HT-29 (cell line): Measurements from ENCODE around the gene LMBRD2. TPM values are rescaled to one million over a fixed set of nuclear protein-coding genes. Genes with fewer than 3 reads are reported as not detected.

Experiments used
- DNase-seq: peaks from one replicate; pipeline ENCODE4 v3.0.0-alpha.2; 2015; ENCODE audit warnings: low spot score
- total RNA-seq: library from RNA; depleted of rRNA; stranded (reverse); fragments of >200 nt; shearing (Covaris generic); gene quantifications from 2 replicates; pipeline ENCODE4 v1.2.3, GENCODE V29; 2014

Gene LMBRD2
- total RNA-seq, 1 experiment from 2014 or later = 5.4 TPM

DNA sequence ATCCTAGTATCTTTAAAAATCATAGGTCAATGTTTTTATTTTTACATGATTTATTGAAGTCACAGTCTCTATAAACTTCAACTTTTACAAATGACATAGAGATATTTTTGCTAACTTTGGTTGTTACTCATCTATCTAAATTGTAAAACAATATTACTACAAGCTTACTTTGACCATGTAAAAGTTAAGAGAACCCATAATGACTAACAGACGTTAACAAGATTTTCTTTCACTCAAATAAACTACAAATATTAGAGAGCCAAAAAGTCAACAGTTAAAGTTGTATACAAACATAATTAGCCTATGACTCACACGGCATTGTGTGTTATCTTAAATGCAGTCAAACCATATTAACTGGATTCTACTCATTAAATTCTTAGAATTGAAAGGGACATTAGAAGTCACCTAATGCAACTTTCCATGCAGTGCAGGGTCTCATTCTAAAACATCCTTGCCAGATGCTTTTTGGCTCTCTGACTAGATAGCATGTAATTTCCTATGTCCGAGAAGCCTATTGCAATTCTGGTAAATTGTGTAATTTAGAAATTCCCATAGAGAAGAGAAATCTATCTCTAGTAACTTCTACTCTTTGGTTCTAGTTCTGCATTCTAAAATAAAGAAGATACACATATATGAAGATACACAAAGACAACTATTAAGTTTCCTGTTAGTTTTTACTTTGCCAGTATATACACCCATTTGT lies 42.8 kb downstream of the LMBRD2 start:
- DNase-seq = no peak

DNA sequence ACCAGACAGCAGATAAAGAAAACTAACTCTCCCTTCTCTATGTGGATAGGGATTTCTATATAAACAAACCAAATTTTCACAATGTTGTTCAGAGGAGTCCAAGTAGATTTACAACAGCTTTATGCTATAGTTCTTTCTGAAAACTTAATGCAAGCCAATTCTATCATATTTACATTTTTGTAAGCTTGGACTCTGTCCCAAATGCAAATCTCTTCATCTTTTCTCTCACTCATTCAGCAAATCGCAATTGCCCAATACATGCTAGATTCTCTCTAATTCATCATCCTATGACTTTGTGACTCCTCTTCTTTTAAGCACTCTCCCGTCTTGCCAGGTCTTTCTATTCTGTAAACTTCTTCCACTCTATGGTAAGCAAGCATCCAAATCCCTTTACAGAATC lies 45.9 kb downstream of the LMBRD2 start:
- DNase-seq = no peak

DNA sequence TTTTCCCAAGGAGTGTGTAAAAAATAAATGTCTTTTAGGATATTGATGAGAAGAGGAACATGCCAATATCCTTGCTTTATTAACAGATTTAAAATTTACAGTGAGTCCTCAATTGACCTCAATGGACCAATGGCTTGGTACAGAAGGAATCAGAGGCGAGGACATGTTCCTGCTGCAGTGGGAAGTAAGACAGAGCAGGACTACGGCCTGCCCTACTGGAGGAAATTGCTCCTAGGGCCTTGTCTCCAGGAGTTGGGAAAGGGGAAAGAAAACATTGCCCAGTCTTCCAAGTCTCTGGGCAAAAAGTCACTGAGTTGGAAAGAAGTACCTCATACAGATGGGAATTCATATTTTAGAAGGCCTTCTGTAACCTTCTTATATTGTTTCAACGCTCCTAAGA lies 51.9 kb downstream of the LMBRD2 start:
- no peak for DNase-seq

DNA sequence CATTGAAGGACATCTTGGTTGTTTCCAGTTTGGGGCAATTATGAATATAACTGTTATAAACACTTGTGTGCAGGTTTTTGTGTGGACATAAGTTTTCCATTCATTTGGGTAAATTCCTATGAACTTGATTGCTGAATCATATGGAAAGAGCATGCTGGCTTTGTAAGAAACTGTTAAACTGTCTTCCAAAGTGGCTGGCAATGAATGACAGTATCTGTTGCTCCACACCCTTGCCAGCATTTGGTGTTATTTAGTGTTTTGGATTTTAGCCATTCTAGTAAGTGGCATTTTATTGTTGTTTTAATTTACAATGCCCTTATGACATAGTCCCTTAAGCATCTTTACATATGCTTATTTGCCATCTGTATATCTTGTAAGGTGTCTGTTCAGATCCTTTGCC lies 55.2 kb downstream of the LMBRD2 start:
- DNase-seq = no peak

DNA sequence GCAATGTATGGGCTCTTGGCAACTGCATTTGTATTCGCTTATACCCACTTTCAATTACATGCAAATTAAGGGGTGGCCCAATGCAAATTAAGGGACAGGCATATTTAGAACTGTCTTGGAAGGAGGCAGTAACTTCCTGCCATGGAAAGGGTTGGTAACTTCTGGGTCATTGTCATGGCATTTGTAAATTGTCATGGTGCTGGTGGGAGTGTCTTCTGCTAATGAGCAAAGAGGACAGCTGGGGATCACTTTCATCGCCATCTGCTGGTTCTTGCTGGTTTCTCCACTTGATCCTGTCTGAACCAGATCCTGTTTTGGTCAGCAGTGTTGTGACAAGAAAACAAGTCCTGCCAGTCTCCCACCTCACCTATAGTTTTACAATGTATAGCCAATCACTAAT lies 61.7 kb downstream of the LMBRD2 start:
- peak; percentile 65 for DNase-seq

DNA sequence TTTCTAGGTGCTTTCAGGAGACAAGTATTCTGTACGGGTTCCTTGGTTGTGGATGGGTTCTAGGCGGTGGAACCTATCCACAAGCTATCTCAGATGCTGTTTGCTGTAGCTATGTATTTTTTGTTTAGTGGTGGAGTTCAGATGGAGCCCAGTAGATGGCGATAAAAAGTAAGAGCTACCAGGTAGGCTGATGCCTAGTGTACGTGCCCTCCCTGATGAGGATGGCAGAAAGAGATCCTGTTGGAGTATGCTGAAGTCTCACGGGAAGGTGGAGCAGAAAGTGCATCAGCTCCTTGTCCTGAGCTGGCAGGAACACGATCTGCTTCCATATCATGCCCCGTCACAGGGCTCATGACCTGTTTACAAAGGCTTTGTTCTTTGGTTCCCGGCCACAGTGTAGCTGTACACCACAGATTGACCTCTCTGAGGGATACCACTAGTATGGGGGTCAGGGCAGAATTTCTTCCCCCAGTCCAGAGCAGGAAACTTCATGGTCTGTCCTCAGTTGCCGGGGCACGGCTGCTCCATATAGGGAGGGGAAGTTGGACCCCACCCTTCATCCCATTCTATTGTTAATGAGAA lies 72.4 kb downstream of the LMBRD2 start:
- peak; percentile 81 for DNase-seq

DNA sequence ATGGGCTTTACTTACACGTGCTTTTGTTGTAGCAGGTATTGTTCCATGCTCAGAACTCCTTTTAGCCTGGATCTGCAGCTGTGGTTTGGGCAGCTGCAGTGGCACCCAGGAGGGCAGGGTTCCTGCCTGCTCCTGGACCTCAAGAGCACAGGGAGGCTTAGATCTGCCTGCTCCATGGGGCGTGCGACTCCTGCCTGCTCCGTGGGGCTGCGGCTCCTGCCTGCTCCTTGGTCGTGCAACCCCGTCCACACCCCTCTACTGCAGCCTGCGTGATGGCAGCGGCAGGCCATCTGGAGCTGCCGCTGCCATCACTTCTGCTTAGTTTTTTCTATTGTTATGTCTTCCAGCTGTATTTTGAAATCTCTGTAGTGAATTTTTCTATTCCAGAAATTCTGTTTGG lies 73.3 kb downstream of the LMBRD2 start:
- no peak for DNase-seq

DNA sequence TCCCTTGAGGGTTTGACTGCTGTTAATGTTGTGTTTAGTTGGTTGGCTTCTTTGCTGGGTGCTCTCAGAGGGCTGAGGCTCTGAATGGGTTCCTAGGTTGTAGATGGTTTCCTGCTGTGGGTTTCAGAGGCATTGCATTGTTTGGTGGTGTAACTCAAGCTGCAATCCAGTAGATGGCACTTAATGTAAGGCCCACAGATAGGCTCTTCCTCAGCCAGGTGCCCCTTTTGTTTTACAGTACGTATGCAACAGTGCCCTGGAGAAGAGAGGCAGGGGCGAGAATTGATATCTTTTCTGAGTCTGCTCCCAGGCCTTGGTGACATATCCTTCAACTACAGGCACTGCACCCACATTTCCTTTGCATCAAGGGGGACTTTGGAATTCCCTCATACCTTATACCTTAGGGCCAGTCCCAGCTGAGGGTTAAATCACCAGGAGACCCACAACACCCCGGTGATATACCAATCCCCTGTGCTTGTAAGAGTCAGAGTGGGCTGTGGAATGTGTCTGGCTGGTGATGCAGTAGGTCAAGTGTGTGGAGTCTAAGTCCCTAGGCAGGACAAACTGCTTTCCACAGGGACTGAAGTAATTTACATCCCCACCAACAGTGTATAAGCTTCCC lies 78.0 kb downstream of the LMBRD2 start:
- DNase-seq = peak; percentile 28

DNA sequence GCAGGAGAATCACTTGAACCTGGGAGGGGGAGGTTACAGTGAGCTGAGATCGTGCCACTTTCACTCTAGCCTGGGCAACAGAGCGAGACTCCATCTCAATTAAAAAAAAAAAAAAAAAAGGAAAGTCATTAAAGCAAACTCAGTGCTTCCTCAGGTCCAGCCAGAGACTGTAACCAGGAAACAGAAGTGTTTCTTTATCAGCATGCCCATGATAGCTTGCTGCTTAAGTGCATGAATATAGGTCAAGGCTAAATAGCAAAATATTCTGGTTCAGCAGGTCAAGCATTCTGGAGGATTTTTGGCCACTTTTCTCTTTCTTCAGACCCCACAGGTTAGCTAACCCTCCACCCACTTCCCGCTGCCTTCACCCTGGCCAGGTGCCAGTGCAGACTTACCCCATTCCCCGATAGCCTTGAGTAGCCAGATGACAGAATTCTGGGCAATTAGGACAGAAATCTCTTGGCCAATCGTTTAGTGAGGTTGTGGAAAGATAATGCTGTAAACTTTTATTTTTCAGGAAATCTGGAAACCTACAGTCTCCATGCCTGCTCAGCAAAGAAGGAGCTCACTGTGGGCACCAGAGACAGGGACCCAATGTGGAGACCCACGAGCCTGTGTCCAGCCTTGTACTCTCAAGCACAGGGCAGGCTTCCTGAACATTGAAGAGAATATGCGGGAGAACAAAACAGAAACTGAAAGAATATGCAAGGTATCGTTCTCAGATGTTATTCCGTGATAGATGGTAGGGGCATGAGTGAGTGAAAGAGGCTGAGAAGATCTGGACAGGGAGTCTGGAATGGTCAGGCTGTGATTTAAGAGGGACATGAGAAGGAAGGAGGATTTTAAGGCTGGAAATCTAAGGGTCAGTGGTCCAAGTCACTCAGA lies 80.8 kb downstream of the LMBRD2 start:
- no peak for DNase-seq

DNA sequence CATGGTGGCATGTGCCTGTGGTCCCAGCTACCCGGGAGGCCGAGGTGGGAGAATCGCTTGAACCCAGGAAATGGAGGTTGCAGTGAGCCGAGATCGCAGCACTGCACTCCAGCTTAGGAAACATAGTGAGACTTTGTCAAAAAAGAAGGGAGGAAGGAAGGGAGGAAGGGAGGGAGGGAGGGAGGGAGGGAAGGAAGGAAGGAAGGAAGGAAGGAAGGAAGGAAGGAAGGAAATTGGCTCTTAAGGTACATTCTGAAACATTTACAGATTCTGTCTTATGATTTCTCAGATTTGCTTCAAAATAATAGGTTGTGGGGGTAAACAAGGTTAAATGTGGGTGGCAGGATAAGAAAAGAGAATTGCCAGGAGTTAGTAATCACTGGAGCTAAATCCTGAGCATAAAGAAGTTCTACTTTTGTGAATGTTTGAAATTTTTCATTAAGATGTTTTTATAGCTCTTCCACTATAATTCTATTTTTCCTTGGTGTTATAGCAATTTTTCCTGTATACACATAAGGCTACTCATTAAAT lies 82.9 kb downstream of the LMBRD2 start:
- no peak for DNase-seq

DNA sequence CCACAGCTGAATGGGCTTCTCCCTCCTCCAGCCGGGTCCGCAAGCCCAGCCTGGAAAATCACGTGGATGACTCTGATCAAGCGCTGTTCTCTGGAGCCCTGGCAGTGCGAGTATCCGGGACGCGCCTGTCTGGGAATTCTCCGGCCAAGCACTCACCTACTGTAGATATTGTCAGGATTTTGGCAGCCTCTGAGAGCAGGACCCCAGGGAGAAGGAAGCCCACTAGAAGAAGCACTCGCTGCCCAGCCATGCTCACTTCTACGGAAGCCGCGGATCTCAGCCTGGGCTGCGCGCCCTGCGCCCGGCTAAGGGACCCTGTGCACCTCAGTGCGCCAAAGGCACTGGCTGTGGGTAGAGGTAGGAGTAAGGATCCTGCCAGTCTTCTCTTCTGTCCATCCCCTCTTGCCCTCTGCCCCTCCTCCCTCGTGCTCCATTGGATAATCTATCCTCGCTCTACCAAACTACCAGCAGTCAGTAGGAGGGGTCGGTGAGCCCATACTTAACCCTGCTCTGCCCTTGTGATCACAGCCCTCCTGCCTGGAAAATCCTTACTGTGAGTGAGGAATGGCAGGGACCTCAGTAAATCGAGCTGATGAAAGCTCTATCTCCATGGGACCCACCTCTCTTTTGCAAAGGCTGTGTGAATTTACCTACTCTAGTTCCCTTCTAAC lies 85.0 kb downstream of the LMBRD2 start, which contains the start of gene UGT3A2:
Gene UGT3A2 (minus strand): TSS at position 343 of the 671 bp plus-strand sequence. CDS start 93 bp downstream, at position 250.
- DNase-seq = no peak

DNA sequence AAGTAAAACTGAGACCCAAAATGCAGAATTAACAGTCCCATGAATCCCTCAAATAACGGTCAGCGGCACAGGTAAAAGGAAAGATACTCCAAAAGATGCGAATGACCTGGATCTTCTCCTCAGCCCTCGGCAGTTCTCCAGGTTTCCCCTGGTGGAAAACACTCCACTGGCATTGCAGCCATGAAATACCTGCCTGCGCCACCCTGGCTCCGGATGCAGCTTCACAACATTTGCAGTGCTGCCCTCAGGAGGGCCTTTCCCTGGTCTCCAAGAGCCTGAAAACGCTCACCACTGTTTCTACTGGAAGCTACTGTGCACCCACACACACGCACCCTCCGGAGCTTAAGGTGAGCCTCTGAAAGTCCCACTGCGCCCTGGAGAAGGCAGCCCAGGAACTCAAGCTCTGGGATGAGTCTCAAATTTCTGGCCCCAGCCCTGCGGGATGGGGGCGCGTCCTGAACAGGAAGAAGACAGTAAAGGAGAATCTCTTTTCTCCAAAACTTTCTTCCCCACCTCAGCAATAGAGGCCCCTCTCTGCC lies 85.6 kb downstream of the LMBRD2 start:
- no peak for DNase-seq

DNA sequence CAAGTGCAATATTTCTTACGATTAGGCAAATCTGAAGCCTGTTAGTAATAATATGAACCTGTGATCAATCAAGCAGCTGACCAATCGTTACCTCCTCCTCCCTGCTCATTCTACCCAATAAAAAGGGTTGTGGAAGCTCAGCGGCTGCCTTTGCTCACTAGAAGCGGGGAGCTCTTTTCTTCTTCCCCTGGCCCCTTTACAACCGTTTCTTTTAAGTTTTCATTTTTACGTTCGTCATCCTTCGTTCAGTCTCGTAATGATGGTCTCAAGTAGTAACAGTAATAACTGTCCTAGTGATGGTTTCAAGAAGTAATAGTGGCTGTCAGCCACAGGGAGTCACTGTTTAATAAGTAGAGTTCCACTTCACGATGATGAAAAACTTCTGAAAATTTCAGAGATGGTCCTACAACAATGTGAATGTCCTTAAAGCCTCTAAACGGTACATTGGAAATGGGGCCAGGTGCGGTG lies 91.2 kb downstream of the LMBRD2 start:
- DNase-seq = no peak

DNA sequence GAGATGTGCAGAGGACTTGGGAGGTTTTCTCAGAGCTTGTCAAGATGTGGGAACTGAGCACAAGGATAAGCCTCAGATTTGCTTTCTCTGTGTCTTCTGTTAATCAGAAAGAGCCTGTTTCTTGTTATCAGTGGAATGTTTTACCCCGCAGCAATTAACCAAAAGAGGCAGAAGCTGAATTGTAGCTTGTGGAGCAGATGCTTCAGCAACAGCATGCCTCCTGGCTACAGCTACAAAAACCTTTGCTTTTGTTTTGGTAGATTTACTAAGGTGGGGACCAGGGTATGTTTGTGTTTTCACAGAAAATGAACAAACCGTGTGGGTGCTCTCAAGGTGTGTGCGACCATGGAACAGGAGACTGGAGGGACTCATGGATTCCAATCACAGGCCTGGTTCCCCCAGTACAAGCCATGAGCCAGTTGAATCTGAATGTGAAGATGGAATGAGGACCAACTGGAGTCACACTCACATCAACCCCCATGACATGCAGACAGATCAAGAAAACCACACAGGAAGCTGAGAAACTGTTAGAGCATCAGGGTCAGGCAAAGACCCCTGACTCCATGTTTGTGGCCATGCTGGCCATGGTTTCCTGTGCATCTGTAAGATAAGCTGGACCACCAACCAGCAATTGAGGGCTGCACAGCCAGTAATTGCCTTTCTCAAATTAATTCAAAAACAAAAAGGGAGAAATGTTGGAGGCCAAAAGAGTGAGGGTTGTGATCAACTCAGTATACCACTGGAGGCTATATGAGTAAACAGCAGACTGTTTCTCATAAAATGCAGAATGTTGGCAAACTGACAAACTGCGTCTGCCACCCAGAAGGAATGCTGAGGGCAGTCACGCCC lies 91.9 kb downstream of the LMBRD2 start:
- DNase-seq = no peak

DNA sequence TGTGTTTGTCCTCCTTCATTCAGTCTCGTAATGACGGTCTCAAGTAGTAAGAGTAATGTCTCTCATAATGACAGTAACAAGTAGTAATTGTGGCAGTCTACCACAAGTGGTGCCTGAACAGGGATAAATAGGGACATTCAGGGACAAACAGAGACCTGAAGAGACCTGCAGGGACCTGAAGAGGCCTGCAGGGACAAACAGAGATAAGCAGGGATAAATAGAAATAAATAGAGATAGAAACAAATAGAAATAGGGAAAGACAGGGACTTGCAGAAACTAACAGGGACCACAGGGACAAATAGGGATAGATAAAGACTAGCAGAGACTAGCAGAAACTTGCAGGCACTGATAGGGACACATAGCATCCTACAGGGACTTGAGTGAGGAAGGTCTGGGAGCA lies 92.9 kb downstream of the LMBRD2 start:
- no peak for DNase-seq

DNA sequence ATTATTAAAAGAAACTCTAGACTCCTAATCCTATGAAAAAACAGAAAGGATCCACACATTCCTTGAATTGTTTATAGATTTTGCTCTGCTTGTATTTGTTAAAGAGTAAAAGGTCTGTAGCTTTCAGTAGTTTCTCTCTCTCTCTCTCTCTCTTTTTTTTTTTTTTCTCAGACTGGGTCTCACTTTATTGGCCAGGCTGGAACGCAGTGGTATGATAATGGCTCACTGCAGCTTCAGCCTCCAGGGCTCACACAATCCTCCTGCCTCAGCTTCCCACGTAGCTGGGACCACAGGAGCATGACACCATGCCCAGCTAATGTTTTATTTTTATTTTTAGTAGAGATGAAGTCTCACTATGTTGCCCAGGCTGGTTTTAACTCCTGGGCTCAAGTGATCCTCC lies 94.3 kb downstream of the LMBRD2 start:
- no peak for DNase-seq

DNA sequence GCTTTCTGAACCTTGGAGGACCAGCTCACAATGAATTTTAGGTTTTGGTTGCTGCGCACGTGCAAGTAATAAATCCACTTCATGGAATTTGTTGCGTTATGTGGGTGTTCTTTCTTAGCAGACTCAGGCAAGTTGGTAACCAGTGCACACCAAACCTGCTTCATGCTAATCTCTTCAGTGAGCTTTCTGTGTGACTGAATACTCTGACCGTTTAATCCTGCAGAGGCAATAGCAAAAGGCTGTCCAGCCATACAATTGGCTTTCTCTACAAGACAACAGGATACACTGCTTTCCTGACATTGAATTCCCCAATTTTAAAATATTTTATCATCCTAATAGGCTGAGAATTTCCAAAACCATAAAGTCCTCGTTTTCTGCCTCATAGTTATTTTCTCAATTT lies 95.3 kb downstream of the LMBRD2 start:
- no peak for DNase-seq

DNA sequence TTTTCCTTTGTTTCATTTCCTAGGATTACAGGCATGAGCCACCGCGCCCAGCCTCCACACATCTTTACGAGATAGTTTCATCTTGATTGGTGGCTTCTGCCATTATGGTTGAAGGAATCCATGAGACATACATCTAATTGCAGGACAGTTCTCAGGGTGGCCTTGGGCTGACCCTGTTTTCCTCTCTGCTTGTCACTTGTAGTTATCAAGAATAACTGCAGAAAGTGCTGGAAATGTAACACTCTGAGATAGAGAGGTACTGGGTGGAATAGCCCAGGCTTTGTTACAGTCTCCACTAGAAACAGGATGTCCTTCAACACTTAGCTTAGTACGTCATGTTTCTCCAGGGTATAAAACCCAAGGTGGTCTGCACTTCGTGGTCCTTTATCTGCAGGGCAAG lies 95.7 kb downstream of the LMBRD2 start:
- DNase-seq = no peak

DNA sequence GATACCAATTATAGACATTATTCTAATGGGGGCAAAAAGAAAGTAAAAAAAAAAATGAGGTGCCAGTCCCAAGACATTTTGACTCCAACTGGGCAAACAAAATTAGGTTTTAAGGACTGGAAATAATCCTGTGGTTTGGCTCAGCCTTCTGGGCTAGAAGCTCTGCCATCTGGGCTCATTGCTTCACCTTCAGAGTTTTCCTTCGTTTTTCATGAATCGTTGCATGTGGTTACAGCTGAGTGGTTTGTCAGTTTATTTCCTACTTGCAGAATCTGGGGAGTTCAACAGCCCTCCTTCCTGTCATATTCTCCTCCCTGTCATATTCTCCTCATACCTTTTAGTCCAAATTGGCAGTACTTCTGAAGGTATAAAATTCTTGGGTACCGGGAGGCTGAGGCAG lies 97.0 kb downstream of the LMBRD2 start:
- DNase-seq = no peak

DNA sequence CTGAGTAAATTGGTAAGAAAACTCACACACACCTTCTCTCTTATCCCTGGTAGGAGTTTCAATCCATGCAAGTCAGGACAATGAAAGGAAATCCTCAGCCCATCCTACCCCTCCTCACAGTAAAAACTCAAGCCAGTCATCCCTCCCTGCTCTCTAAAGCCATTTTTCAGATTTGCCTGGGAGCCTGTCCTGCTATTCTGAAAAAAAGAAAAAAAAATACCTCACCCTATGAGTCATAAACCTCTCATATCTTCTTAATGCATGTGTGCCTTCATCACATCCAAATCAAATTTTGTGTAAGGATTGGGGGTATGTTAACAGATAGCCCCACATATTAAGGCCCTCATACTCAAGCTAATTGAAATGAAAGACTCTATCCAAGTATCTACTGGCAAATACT lies 99.1 kb downstream of the LMBRD2 start:
- DNase-seq = no peak
